GM18526 (cell line): ENCODE measurements around the gene IGFALS.
A peak's percentile ranks its signal among the peaks of the same experiment; 100 is the strongest.

Experiments used
- POLR2A ChIP-seq: IDR thresholded peaks from 3 replicates; pipeline ENCODE4 v1.6.1; 2011; ENCODE audit not compliant: insufficient read length; ENCODE audit errors: extremely low read depth

The IGFALS gene

DNA sequence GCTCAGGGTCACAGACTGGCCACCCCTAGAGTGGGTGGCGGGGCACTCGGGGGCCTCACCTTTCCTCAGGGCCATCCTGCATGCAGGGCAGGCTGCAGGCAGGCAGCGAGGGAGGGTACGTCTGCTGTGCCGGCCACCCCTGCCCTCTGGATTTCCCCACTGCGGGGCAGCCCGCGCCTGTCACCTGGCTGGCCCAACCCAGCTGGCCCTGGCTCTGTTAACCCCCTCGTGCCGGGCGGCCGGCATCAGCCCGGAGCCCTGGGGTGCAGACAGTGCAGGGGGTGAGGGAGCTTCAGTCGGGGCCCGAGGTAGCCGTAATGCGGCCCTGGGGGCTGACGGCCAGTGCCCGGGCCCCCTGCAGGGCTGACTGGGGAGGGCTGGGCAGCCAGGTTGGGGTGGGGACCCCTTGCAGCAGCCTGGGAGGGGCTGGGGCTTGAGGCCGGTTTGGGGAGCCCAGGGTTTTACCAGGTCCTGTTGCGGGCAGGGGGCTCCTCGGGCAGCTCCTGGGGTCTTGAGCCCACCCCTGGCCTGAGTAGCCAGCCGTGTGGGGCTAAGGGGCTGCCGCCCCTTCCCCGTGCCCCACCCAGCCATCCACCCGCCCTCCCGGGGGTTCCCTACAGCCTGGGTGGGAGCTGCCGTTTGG lies at the start of gene IGFALS:
Gene IGFALS (minus strand): TSS at position 128 of the 643 bp plus-strand sequence. CDS start 53 bp downstream, at position 75.
- TF ChIP-seq POLR2A: no peak

DNA sequence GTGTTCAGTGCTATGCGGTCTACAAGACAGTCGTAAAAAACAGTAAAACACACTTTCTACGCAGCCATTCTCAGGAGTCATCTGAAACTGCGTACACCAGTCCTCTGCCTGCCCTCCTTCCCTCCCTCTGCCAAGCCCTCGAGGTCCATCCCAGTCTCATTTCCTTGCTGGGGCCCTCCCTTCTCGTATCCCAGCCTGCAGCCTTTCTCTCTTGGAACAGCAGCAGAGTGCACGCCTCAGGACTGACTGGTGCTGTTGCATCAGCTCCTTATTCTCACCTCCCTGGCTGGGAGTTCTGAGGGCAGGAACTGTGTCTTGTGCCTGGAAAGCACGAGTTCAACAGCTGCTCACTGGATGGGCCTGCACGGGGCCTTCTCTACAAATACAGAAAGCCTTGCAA lies 46.0 kb upstream of the IGFALS start:
- TF ChIP-seq POLR2A: no peak

DNA sequence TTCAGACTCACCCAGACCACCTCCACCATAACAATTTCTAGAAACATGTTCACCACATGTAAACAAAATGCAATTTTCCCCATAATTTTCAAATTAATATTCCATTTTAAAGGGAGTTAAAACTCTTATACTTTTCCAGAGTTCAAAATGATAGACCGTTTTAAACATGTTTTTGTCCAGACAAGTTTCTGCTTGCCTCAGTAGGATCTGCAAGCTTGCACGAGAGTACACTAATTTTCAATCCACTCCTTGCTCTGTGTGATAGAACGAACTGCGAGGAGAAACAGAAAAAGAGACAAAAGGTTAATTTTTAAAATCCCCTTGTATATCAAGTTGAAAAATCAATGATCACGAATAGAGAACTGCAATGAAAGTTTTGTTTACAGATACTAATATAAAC lies 40.6 kb upstream of the IGFALS start:
- no peak for TF ChIP-seq POLR2A

DNA sequence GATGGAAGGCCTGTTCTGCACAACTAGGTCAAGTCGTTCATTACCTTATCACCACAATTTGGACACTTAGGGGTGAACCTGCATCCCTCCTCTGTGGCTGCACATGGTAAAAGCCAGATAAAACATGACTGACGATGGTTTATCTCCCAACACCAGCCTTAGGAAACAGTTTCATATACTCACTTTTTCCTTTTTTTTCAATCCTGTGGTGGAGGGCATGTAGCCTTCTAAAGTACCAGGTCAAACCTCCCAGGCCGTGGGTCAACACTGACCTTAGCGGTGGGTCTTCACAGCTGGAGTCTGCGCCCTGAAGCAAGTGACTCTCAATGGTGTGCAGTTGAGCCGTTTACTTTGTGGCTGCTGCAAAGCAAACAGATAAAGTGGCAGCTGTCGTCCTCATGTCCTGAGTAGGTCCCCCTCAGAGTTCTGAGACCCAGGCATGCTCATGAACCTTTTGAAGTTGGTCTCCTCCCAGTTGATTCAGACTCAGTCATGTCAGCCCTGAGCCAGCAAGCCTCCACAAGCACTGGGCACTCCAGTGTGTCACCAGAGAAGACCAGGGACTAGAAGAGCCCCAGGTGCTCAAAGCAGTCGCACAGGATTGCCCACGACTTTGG lies 39.4 kb upstream of the IGFALS start:
- no peak for TF ChIP-seq POLR2A

DNA sequence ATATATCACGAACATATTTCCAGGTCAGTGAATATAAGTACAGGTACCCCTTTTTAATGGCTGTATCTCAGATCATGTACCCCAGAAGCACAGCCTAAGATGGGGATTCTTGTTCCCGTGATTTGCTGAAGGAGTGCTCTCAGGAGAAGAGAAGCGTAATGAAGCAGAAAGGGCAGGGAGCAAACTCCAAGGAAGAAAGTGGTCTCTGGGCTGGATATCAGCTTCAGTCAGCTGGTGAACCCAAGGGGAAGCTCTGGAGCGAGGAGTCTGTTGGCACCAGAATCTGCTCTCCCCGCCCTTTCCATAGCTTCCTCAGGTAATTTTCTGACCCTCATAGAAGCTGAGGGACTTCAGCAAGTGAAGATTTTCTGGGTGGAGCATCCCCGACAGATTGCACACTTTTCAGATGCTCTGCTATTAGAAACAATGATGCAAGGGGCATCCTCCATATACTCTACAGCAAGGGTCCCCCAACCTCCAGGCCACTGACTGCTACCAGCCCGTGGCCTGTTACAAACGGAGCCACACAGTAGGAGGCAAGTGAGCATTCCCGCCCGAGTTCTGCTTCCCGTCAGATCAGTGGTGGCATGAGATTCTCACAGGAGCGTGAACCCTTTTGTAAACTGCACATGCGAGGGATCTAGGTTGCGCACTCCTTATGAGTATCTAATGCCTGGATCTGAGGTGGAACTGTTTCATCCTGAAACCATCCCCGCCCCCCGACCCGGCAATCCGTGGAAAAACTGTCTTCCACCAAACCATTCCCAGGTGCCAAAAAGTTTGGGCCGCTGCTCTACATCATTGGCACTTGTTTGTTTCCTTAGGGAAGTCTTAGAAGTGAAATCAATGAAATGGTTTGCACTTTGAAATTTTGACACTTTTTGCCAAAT lies 37.9 kb upstream of the IGFALS start:
- TF ChIP-seq POLR2A: no peak

DNA sequence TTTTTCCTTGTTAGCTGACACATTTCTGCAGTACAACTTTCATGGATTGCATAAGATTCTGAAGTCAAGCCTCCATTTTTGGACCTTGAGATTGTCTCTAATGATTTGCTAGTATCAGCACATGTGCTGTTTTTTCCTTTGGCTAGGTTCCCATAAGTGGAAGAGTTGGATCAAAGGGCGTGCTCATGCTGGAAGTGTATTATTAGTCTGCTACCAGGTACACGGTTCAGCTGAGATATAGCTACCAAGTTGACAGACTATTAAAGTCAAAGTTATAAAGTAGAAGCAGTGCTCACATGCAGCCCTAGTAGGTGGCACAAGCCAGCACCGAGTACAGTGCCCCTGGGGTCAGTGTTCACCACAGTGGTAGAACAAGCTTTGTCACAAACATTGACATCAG lies 36.7 kb upstream of the IGFALS start:
- TF ChIP-seq POLR2A: no peak

DNA sequence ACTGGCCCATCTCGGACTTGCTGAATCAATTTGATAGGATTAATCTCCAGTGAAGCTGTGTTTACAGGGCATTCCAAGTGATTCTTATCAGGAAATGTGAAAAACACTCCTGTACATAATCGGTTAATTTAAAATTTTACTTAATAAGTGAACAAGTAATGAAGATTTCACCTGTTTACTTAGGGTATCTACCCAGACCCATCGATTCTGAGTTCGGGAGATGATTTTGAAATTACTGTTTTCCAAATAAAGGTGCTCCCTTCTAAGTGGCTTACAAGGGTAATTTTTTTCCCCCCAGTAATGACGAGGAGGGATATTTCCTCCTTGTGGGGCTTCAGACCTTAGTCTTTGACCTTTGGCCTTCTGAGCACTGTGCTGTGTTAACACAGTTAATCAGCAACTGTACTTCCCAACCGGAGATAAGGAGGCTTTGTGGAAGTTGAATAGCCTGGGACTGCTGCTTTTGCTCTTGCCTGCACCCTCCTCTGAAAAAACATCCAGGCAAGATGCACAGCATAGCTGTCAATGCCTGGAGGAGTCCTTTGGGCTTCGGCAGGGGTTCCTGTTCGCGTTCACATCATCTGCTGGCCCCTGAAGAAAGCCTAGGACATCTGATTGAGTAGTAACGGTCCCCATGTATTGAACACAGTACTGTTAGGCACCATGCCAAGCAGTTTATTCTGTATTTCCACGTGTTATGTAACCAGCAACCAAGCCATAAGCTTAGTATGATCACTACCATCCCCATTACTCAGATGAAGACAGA lies 35.3 kb upstream of the IGFALS start:
- TF ChIP-seq POLR2A: no peak

DNA sequence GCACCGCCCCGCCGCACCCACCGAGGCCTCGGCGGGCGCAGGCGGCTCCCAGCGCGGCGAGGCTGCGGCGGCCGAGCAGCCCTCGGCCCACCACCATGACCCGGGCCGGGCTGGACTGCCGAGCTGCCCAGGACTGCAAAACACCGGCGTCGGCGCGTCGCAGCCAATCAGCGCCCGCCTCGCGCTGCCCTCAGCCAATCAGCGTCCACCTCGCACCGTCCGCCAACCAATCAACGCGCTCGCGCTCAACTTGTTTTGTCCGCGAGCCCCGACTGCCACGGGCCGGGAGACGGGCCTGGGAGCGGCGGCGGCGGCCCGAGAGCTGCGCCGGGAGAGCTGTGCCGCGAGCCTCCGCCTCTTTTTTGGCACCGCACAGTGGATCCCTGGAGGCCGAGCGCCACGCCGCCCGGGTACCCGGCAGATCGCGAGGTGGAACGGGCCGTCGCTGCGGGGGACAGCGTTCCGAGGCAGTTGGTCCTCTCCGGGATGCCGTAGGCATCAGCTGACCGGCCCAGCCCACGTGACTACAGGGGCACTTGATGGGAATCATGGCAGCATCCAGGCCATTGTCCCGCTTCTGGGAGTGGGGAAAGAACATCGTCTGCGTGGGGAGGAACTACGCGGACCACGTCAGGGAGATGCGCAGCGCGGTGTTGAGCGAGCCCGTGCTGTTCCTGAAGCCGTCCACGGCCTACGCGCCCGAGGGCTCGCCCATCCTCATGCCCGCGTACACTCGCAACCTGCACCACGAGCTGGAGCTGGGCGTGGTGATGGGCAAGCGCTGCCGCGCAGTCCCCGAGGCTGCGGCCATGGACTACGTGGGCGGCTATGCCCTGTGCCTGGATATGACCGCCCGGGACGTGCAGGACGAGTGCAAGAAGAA lies 33.4 kb upstream of the IGFALS start, which contains the start of the genes FAHD1 and HAGH:
Gene FAHD1 (plus strand): TSS at position 516 of the 883 bp plus-strand sequence. CDS start 33 bp downstream, at position 549.
Gene HAGH (minus strand): TSS at position 135 of the 883 bp plus-strand sequence. CDS start 38 bp downstream, at position 97.
- TF ChIP-seq POLR2A: peak; percentile 61

DNA sequence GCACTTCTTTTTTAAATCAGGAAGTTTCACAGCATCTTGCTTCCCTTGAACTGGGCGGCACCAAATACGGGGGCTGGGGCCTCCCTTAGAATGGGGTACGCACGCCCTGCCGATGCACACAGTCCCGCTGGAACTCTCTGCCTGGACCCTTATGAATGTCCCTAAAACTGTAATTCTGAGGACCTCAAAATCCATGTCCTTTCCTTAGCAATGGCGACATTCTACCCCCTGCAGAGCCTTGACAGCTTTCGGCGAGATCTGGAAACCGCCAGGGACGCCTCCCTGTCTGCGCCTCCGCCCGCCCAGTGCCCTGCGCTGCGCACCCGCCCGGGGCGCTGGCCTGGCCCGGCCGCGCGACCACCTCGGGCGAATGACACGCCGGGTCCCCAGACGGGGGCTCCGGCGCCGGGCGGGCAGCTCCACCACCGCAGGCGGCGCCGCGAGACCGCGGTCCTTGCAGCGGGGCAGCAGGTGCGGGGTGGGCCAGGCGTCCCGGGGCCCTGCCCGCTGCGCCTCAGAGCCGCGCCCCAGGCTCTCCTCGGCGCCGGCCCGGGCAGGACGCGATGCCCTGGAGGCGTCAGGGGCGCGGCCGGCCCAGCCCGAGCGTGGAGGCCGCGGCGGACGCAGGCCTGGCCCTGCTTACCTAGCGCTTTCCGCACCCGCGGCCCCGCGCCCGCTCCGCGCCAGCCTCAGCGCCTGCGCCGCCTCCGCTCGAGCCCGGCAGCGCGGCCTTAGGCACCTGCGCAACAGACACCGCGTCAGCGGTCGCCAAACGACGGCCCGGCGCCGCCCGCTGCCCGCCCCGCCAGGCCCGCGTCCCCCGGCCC lies 32.6 kb upstream of the IGFALS start:
- TF ChIP-seq POLR2A: peak; percentile 24

DNA sequence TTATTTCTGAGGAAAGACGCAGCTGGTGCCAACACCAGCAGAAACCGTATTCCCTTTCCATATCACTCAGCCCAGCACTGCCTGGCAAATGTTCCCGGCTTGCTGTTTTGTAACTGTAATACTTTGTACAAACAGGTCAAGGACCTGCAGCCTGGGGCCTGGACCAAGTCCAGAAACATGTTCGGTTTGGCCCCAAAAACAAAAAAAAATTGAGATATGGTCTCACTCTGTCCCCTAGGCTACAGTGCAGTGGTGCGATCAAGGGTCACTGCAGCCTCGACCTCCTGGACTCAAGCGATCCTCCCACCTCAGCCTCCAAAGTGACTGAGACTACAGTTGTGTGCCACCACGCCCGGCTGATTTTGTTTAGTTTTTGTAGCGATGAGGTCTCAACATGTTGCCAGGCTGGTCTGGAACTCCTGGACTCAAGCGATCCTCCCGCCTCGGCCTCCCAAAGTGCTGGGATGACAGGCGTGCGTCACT lies 31.9 kb upstream of the IGFALS start:
- no peak for TF ChIP-seq POLR2A

DNA sequence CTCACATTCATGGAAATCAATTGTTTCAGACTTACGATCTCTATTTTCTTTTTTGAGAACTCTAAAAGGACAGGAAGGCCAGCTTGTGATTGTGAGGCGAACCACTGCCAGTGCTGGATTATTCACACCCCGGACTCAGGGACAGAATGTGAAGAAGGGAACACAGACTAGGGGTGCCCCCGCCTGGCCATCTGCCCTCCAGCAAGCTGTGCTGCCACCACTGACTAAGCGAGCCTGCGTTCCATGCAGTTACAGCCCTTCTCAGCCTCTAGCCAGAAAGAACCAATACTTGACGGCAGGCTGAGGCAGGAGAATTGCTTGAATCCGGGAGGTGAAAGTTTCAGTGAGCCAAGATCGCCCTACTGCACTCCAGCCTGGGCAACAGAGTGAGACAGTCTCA lies 30.3 kb upstream of the IGFALS start:
- no peak for TF ChIP-seq POLR2A

DNA sequence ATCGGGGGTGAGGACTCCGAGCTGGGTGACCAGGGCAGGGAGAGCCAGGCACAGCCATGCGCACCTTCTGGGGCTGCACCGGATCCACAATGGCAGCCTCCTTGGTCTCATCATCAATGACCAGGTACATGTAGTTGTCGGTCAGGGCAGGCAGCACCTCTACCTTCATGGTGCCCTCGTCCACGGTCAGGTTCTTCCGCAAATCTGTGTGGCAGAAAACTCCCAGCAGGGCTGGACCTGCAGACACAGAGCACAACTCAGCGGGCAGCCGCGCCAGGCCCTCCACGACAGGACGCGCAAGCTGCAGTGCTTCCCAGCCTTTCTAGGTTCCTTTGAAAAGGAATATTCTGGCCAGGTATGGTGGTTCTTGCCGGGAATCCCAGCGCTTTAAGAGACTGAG lies 29.3 kb upstream of the IGFALS start:
- no peak for TF ChIP-seq POLR2A
